CD4-positive, alpha-beta T cell treated with Interleukin-6 for 4 hours (primary cell): ENCODE data around the gene OMP.
A peak's percentile ranks its signal among the peaks of the same experiment; 100 is the strongest.
"Not testable (repeated sequence)": the region's sequence is repeated elsewhere in the genome, so short reads cannot be mapped to it uniquely, and the experiment has no call there.

Experiments
- DNase-seq: peaks from one replicate; pipeline ENCODE4 v3.0.0-alpha.2; 2020; ENCODE audit warnings: mixed read lengths

Gene OMP

GRCh38 chr11:77087723-77088225, 14.9 kb upstream of the OMP start:
- DNase-seq: no peak

GRCh38 chr11:77088236-77089003, 14.2 kb upstream of the OMP start:
- DNase-seq: no peak

- DNase-seq: no peak
Measured at GRCh38 chr11:77089004-77089545, 13.6 kb upstream of the OMP start.

DNA sequence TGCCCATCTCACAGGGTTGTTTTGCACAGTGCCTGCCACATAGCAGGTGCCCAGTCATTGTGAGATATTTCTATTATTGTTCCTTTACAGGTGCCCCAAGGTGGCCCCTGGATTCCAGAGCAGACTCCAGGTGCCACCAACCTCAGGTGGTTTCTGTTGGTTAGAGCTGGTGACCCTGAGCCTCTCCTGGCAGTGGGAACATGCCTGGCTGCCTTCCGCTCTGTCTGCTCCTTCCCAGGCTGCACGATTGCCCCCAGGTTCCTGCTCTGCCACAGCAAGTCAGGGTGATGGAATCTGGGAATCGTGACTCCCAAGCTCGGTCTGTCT, 12.6 kb upstream of the OMP start:
- DNase-seq: no peak

GRCh38 chr11:77090373-77091111, 12.1 kb upstream of the OMP start:
- no peak for DNase-seq

DNA sequence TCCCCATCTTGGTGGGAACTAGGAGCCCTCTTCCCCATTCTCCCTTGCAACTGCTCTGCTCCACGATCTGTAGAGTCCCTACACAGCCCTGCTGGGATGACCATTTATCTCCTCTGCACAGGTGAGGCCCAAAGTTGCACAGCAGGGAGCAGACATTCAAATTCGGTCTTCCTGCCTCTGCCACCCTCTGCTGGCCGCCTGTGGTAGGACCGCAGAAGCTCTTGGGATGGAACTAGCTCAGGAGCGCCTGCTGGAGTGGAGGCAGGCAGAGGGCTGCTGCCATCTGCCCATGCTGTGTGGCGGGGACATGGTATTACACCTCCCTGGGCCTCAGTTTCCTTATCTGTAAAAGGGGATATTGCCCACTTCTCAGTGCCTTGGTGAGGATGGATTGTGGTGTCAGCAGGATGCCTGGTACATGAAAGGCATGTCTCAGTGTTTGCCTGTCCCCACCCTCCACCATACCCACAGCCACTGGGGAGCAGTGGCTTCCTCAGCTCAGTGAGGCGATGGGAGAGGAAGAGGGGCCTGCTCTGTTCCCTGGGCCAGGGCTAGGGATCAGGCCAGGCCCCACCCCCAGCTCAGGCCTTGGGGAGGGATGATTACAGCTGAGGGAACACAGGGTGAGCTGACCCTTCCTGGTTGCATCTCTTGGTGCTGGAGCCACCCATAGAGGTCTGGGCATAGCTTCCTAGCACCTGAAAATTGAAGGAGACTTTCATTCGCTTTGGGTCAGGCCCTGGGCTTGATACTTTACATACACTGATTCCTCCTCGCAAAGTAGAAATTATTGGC, 11.3 kb upstream of the OMP start:
- DNase-seq: peak; percentile 84

DNA sequence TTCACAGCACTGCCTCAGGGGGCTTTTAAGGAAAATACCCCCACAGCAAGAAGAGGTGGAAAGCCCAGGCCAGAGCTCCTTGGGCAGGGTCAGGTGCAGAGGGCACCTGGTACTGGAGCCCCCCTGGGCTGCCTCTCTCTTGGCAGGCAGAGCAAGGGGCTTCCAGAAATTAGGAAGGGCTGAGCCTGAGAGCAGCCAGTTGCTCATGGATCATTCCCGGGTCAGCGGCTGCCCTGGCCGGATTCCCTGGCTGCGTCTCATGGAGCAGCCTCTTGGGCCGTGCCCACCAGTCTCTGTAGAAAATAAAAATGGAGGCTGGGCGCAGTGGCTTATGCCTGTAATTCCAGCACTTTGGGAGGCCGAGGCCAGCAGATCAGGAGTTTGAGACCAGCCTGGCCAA, 10.3 kb upstream of the OMP start:
- DNase-seq: no peak

DNA sequence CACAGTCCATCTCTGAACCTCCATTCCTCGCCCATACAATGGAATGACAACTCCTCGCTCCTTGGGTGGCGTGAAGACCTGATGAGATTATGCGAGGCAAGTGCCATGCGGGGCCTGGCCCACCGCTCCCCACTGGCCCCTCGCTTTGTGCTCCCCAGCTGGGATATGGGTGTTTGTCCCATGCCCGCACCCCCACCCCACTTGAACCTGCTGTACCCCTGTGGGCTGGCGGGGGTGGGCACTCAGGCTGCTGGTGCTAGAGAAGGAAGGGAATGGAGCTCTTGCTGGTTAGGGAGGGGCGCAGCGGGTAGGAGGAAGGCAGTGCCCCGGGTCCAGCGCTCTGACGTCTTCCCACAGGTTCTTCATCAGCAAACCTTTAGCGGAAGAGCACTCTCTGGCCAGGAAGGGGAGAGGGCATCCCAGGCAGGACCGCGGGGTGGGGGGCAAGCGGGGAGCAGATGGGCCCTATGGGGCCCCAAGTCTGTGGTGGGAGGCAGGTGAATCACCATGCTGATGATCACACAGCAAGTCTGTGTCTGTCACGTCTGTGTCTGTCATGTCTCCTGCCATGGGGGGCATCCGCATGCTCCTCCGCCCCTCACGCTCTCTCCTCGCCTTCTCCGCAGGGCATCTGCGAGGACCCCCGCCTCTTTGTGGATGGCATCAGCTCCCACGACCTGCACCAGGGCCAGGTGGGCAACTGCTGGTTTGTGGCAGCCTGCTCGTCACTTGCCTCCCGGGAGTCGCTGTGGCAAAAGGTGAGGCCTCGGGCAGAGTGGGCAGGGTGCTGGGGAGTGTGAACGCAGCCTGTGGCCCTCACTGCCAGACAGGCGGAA, 9.4 kb upstream of the OMP start:
- no peak for DNase-seq

- DNase-seq: no peak
Measured at GRCh38 chr11:77093987-77094840, 8.4 kb upstream of the OMP start.

GRCh38 chr11:77094841-77095365, 7.7 kb upstream of the OMP start:
- DNase-seq: no peak

- no peak for DNase-seq
Measured at GRCh38 chr11:77095551-77096490, 6.8 kb upstream of the OMP start.

GRCh38 chr11:77096591-77097019, 6.0 kb upstream of the OMP start:
- no peak for DNase-seq

- not testable (repeated sequence) for DNase-seq
Measured at GRCh38 chr11:77097180-77097579, 5.5 kb upstream of the OMP start.

- no peak for DNase-seq
Measured at GRCh38 chr11:77100166-77101042, 2.2 kb upstream of the OMP start.

DNA sequence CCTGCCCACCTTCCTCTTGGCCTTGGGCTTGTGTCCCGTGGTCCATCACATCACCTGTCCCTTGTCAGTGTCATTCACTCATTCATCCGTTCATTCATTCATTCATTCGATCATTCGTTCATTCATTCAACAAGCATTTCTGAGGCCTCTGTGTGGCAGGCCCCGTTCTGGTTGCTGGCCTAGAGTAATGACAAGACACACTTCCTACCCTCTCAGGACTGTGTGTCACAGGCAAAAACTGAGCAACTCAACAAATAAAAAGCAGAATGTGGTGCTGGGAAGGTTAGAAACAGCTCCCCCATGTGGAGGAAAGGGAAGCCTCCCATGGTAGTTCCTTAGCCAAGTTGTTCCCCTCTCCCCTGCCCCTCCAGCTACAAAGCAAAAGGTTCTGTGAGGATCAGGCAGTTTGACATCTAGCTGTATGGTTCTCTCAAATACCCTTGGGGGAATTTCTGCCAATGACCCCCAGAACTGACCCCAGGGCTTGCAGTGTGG, 1.6 kb upstream of the OMP start:
- no peak for DNase-seq

DNA sequence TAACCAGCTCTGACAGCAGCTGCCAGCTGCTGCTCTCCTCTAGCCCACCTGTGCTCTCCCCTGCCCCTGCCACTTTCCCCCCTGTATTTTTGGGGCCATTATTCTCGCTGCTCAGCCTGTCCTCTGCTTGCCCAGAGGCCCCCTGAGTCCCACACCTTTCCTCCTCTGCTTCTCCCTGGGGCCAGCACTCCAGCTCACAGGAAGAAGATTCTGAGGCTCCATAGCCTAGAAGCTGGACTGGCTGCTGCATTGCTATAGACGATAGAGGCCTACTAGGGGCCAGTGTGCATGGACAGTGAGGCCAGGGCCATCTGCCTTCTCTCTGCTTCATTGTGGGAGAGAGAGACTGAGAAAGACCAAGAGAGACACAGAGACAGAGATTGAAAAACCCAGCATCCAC, 679 bp downstream of the OMP start:
- no peak for DNase-seq

- DNase-seq: no peak
Measured at GRCh38 chr11:77104727-77105126, 2.1 kb downstream of the OMP start.

DNA sequence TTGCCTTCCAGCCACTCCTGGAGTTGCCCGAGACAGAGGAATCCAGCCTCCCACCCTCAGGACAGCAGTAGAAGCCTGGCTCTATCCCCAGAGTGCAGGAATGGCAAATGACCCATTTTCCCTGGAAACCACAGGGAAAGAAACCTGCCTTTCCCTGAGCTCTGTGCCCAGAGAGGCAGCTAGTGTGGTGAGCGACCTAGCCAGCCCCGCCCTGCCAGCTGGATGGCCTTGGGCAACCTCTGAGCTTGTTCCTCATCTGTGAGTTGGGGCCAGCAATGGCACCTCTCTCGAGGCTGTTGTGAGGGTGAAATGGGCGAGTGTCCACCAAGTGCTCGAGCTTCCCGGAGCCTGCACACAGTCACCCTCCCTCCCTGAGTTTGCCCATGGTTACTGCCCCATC, 3.7 kb downstream of the OMP start:
- no peak for DNase-seq

DNA sequence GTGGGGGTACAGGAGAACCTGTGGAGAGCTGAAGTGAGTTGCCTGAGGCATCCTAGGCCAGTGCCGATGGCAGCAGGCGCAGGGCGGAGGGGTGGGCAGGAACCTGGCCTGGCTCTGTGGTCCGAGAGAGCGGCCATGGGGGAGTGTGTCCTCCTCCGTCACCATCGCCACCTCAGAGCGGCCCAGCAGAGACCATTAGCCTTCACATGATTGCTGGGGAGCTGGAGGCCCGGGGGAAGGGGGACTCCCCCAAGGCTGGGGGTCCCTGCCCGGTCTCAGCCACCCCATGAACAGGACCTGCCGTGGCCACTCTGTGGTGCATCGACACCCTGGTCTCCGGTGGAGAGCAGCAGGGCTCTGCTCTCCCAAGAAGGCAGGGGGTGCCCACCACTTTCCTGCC, 4.1 kb downstream of the OMP start:
- no peak for DNase-seq
